ENCODE data around the gene ANXA1. TPM values are rescaled to one million over a fixed set of nuclear protein-coding genes. Genes with fewer than 3 reads are reported as not detected.
"Not testable (repeated sequence)": the region's sequence is repeated elsewhere in the genome, so short reads cannot be mapped to it uniquely, and the experiment has no call there.

The ANXA1 gene
- total RNA-seq, 2 experiments from 2014 or later, result not detected

DNA sequence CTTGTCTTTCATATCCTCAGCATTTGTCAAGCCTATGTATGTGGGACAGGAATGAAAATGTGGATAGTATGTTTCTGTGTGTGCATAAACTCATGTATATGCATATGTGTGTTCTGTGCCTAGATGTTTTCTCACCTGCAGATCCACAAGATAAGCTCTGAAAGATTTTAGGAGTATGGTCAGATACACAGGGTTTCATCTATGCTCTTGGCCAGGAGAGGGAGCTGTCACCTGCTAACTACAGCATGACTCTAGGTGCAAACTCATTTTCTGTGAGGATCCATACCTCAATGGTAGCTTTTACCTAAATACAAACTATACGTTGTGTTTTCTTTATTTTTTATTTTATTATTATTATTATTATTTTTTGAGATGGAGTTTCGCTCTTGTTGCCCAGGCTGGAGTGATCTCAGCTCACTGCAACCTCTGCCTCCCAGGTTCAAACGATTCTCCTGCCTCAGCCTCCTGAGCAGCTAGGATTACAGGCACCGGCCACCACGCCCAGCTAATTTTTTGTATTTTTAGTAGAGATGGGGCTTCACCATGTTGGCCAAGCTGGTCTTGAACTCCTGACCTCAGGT, 44.1 kb upstream of the ANXA1 start:
- peak; percentile 74 for TF ChIP-seq CTCF (conservative IDR thresholded peaks at IDR 0.05; ENCODE audit: low read length)
- H3K36me3 ChIP-seq (ENCODE audit: insufficient read depth, low read length); H3K27ac ChIP-seq (ENCODE audit: low read depth, low read length, poor library complexity, severe bottlenecking); BruUV-seq (replicated peaks); H3K79me2 ChIP-seq (ENCODE audit: insufficient read depth, low read depth, low read length); H3K9me2 ChIP-seq (ENCODE audit: insufficient read depth, low read length); H3K9me3 ChIP-seq (ENCODE audit: low read length); H3K4me3 ChIP-seq (ENCODE audit: low read depth, low read length, poor library complexity, severe bottlenecking); CTCF ChIA-PET (ENCODE audit: unreplicated experiment); H3K4me1 ChIP-seq (ENCODE audit: insufficient read depth, low read length, poor library complexity, severe bottlenecking); H3K4me2 ChIP-seq (ENCODE audit: low read length); H4K20me1 ChIP-seq (ENCODE audit: insufficient read depth, low read length); H2AFZ ChIP-seq (ENCODE audit: low read length); POLR2A ChIA-PET: not testable (repeated sequence)
- DNase-seq (ENCODE audit: low spot score), result peak; percentile 31
- intact Hi-C loops (cut with micrococcal nuclease; ENCODE audit: unreplicated experiment), result loop anchor here (1.0 kb wide), 1 partner anchor 77 kb away; no protein-coding TSS in a partner anchor

DNA sequence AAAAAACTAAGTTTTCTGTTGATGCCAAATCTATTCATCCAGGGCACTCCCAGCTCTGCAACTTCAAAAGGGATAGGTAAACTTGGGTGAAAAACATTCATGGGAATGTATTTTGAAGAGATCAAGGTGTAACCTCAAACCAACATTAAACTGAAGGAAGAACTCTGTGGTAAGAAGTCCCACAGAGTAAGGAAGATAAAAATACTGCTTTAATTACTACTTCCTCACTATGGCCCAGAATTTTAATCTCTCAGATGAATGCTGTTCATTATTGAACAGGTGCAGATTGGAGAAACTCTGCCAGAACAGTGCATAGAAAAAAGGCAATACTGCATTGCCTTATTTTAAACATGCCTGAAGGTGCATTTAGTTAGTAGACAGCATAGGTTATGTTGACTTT, 37.6 kb upstream of the ANXA1 start:
- Histone ChIP-seq H3K9me3 (ENCODE audit: low read length) (no peaks in the 10 kb centered on the region), H3K27ac (ENCODE audit: low read depth, low read length, poor library complexity, severe bottlenecking) (no peak overlapping the region), H3K9me2 (ENCODE audit: insufficient read depth, low read length) (no peaks in the 10 kb centered on the region), H2AFZ (ENCODE audit: low read length) (no peak overlapping the region), H3K4me1 (ENCODE audit: insufficient read depth, low read length, poor library complexity, severe bottlenecking) (no peaks in the 10 kb centered on the region), H3K79me2 (ENCODE audit: insufficient read depth, low read depth, low read length) (no peaks in the 10 kb centered on the region), H3K4me3 (ENCODE audit: low read depth, low read length, poor library complexity, severe bottlenecking) (no peak overlapping the region), H3K4me2 (ENCODE audit: low read length) (no peak overlapping the region), H3K36me3 (ENCODE audit: insufficient read depth, low read length) (no peaks in the 10 kb centered on the region), H4K20me1 (ENCODE audit: insufficient read depth, low read length) (no peaks in the 10 kb centered on the region)
- no TSS peak for BruUV-seq (replicated peaks)
- intact Hi-C loops (cut with micrococcal nuclease; ENCODE audit: unreplicated experiment), result no loop called here
- TF ChIP-seq CTCF (conservative IDR thresholded peaks at IDR 0.05; ENCODE audit: low read length) (no peak), EZH2phosphoT487 (IDR thresholded peaks at IDR 0.05; ENCODE audit: borderline replicate concordance, low read depth, low read length) (no peak)
- no peak for DNase-seq (ENCODE audit: low spot score)
- ChIA-PET CTCF (ENCODE audit: unreplicated experiment) (no interaction called here), POLR2A (no interaction called here)

GRCh38 chr9:73114958-73115357, 36.7 kb upstream of the ANXA1 start:
- Histone ChIP-seq H3K36me3 (ENCODE audit: insufficient read depth, low read length) (no peaks in the 10 kb centered on the region), H2AFZ (ENCODE audit: low read length) (no peak overlapping the region), H3K27ac (ENCODE audit: low read depth, low read length, poor library complexity, severe bottlenecking) (no peak overlapping the region), H3K4me1 (ENCODE audit: insufficient read depth, low read length, poor library complexity, severe bottlenecking) (no peaks in the 10 kb centered on the region), H3K9me3 (ENCODE audit: low read length) (no peaks in the 10 kb centered on the region), H3K4me2 (ENCODE audit: low read length) (no peak overlapping the region), H3K4me3 (ENCODE audit: low read depth, low read length, poor library complexity, severe bottlenecking) (no peak overlapping the region), H3K9me2 (ENCODE audit: insufficient read depth, low read length) (no peaks in the 10 kb centered on the region), H3K79me2 (ENCODE audit: insufficient read depth, low read depth, low read length) (no peaks in the 10 kb centered on the region), H4K20me1 (ENCODE audit: insufficient read depth, low read length) (no peaks in the 10 kb centered on the region)
- ChIA-PET CTCF (ENCODE audit: unreplicated experiment) (no interaction called here), POLR2A (no interaction called here)
- BruUV-seq (replicated peaks), result no TSS peak
- TF ChIP-seq CTCF (conservative IDR thresholded peaks at IDR 0.05; ENCODE audit: low read length) (no peak), EZH2phosphoT487 (IDR thresholded peaks at IDR 0.05; ENCODE audit: borderline replicate concordance, low read depth, low read length) (no peak)
- intact Hi-C loops (cut with micrococcal nuclease; ENCODE audit: unreplicated experiment), result no loop called here
- DNase-seq (ENCODE audit: low spot score), result no peak
